Urothelium cell line (cell line): ENCODE data around the gene APLP2.

Experiments
- DNase-seq: peaks from one replicate; pipeline ENCODE4 v3.0.0; 2011; ENCODE audit warnings: low spot score, mixed read lengths
- FAIRE-seq: peaks from 2 replicates; lab custom pipeline; 2011; peaks lifted over from hg19 to GRCh38; lab: Jason Lieb, UNC

APLP2 gene

GRCh38 chr11:130112071-130112830 lies 42.6 kb downstream of the APLP2 start:
- no peak for DNase-seq
- no peak for FAIRE-seq

- FAIRE-seq (no peak), DNase-seq (no peak)
These were observed 44.6 kb downstream of the APLP2 start for GRCh38 chr11:130114281-130114680.

- DNase-seq (no peak), FAIRE-seq (no peak)
These were observed 45.0 kb downstream of the APLP2 start for GRCh38 chr11:130114726-130115125.

- no peak for DNase-seq
- FAIRE-seq, result no peak
These were observed 45.5 kb downstream of the APLP2 start for GRCh38 chr11:130115218-130115617.

GRCh38 chr11:130118165-130118564 lies 48.5 kb downstream of the APLP2 start:
- DNase-seq, result no peak

GRCh38 chr11:130118636-130119387 lies 49.1 kb downstream of the APLP2 start:
- no peak for DNase-seq
- no peak for FAIRE-seq

More at GRCh38 chr11:130118165-130118564, 48.5 kb downstream of the APLP2 start:
- no peak for FAIRE-seq

GRCh38 chr11:130120045-130120444 lies 50.4 kb downstream of the APLP2 start:
- FAIRE-seq (no peak), DNase-seq (no peak)

- no peak for DNase-seq
These were observed 51.8 kb downstream of the APLP2 start for GRCh38 chr11:130121445-130121978.

GRCh38 chr11:130122141-130122575 lies 52.5 kb downstream of the APLP2 start:
- no peak for FAIRE-seq
- no peak for DNase-seq

More at GRCh38 chr11:130121445-130121978, 51.8 kb downstream of the APLP2 start:
- FAIRE-seq, result no peak

- DNase-seq (no peak), FAIRE-seq (no peak)
These were observed 53.8 kb downstream of the APLP2 start for GRCh38 chr11:130123414-130124040.

GRCh38 chr11:130124096-130124495 lies 54.4 kb downstream of the APLP2 start:
- FAIRE-seq (no peak), DNase-seq (no peak)

- FAIRE-seq (no peak), DNase-seq (no peak)
These were observed 55.9 kb downstream of the APLP2 start for GRCh38 chr11:130125638-130126037.

- DNase-seq (no peak), FAIRE-seq (no peak)
These were observed 56.8 kb downstream of the APLP2 start for GRCh38 chr11:130126516-130126915.

- no peak for FAIRE-seq
- no peak for DNase-seq
These were observed 57.8 kb downstream of the APLP2 start for GRCh38 chr11:130127509-130127908.

GRCh38 chr11:130128626-130129025 lies 58.9 kb downstream of the APLP2 start:
- no peak for DNase-seq
- no peak for FAIRE-seq

GRCh38 chr11:130129922-130130321 lies 60.2 kb downstream of the APLP2 start:
- DNase-seq (no peak), FAIRE-seq (no peak)

- peak; percentile 53 for DNase-seq
These were observed 62.5 kb downstream of the APLP2 start for GRCh38 chr11:130131961-130132850.

GRCh38 chr11:130133716-130134115 lies 64.0 kb downstream of the APLP2 start:
- DNase-seq (no peak), FAIRE-seq (no peak)

More at GRCh38 chr11:130131961-130132850, 62.5 kb downstream of the APLP2 start:
- no peak for FAIRE-seq

- FAIRE-seq, result no peak
These were observed 66.4 kb downstream of the APLP2 start for GRCh38 chr11:130136107-130136506.

GRCh38 chr11:130137999-130138398 lies 68.3 kb downstream of the APLP2 start:
- FAIRE-seq (no peak), DNase-seq (no peak)

More at GRCh38 chr11:130136107-130136506, 66.4 kb downstream of the APLP2 start:
- no peak for DNase-seq
